Neural cell (in vitro differentiated cells): ENCODE measurements around the gene DNM1L. TPM values are rescaled to one million over a fixed set of nuclear protein-coding genes. Genes with fewer than 3 reads are reported as not detected.
A peak's percentile ranks its signal among the peaks of the same experiment; 100 is the strongest.

Experiments used
- H2AFZ ChIP-seq: fragments of 200-600, 300-800 bp; sonication (generic), shearing (Covaris generic); 2 replicates; pipeline ENCODE4 v1.6.0; 2014; ENCODE audit warnings: low read depth, mild to moderate bottlenecking, antibody characterized with exemption, low read length, moderate library complexity
- H3F3A ChIP-seq: fragments of 200-600 bp; shearing (Covaris generic); 2 replicates; pipeline ENCODE4 v1.6.1; 2016; ENCODE audit warnings: mild to moderate bottlenecking, moderate library complexity, mixed read lengths, antibody characterized with exemption, low read length; ENCODE audit not compliant: insufficient read depth, poor library complexity, severe bottlenecking
- H3K27ac ChIP-seq: fragments of 200-600, 300-800 bp; sonication (generic), shearing (Covaris generic); 2 replicates; pipeline ENCODE4 v1.5.1; 2014; ENCODE audit warnings: mild to moderate bottlenecking, low read length, moderate library complexity
- H3K27me3 ChIP-seq: fragments of 300-800, 200-600 bp; sonication (generic), shearing (Covaris generic); 2 replicates; pipeline ENCODE4 v1.6.0; 2014; ENCODE audit warnings: mild to moderate bottlenecking, low read depth, low read length, moderate library complexity; ENCODE audit not compliant: insufficient read depth
- H3K36me3 ChIP-seq: fragments of 300-800, 200-600 bp; sonication (generic), shearing (Covaris generic); 2 replicates; pipeline ENCODE4 v1.5.1; 2014; ENCODE audit warnings: mild to moderate bottlenecking, antibody characterized with exemption, low read length, moderate library complexity; ENCODE audit not compliant: insufficient read depth
- H3K4me2 ChIP-seq: fragments of 300-800, 200-600 bp; sonication (generic), shearing (Covaris generic); 2 replicates; pipeline ENCODE4 v1.6.0; 2014; ENCODE audit warnings: mild to moderate bottlenecking, low read length
- H3K4me3 ChIP-seq: fragments of 300-800, 200-600 bp; sonication (generic), shearing (Covaris generic); 2 replicates; pipeline ENCODE4 v1.5.1; 2014; ENCODE audit warnings: mild to moderate bottlenecking, low read length, moderate library complexity
- H3K79me2 ChIP-seq: fragments of 200-600 bp; shearing (Covaris generic); replicated peaks from 2 replicates; pipeline ENCODE4 v1.6.0; 2014; ENCODE audit warnings: mild to moderate bottlenecking, low read length, moderate library complexity; ENCODE audit not compliant: insufficient read depth
- H3K9ac ChIP-seq: fragments of 300-800, 200-600 bp; sonication (generic), shearing (Covaris generic); 2 replicates; pipeline ENCODE4 v1.6.1; 2016; ENCODE audit warnings: mild to moderate bottlenecking, low read length, mixed read lengths
- H3K9me2 ChIP-seq: fragments of 200-600 bp; shearing (Covaris generic); 2 replicates; pipeline ENCODE4 v1.6.1; 2016; ENCODE audit warnings: mild to moderate bottlenecking, low read length, mixed read lengths; ENCODE audit not compliant: insufficient read depth
- H3K9me3 ChIP-seq: fragments of 200-600, 300-800 bp; sonication (generic), shearing (Covaris generic); 2 replicates; pipeline ENCODE4 v1.6.1; 2016; ENCODE audit warnings: mild to moderate bottlenecking, mixed run types, low read length, moderate library complexity, mixed read lengths
- H4K20me1 ChIP-seq: fragments of 200-600 bp; shearing (Covaris generic); 2 replicates; pipeline ENCODE4 v1.6.1; 2016; ENCODE audit warnings: mild to moderate bottlenecking, mixed run types; ENCODE audit not compliant: insufficient read depth
- CTCF ChIP-seq: fragments of 450-650 bp; IDR thresholded peaks from 2 replicates; pipeline ENCODE4 v1.5.1; 2014; ENCODE audit warnings: antibody characterized with exemption, mild to moderate bottlenecking, moderate library complexity; ENCODE audit not compliant: poor library complexity, severe bottlenecking
- EP300 ChIP-seq: fragments of 450-650 bp; conservative IDR thresholded peaks from 2 replicates; pipeline ENCODE4 v1.6.1; 2014; ENCODE audit warnings: antibody characterized with exemption, mild to moderate bottlenecking, moderate library complexity; ENCODE audit not compliant: poor library complexity, severe bottlenecking
- EZH2 ChIP-seq: fragments of 200-600, 300-800 bp; shearing (Covaris generic), sonication (generic); IDR thresholded peaks from 2 replicates; pipeline ENCODE4 v1.6.1; 2014; ENCODE audit warnings: antibody characterized with exemption, low read length, borderline replicate concordance, mild to moderate bottlenecking; ENCODE audit not compliant: insufficient read depth, poor library complexity, severe bottlenecking
- MXI1 ChIP-seq: fragments of 450-650 bp; conservative IDR thresholded peaks from 2 replicates; pipeline ENCODE4 v1.6.1; 2014; ENCODE audit warnings: antibody characterized with exemption, mild to moderate bottlenecking; ENCODE audit not compliant: poor library complexity, severe bottlenecking
- POLR2AphosphoS5 ChIP-seq: IDR thresholded peaks from 2 replicates; pipeline ENCODE4 v1.6.1; 2012
- RAD21 ChIP-seq: fragments of 450-650 bp; conservative IDR thresholded peaks from 2 replicates; pipeline ENCODE4 v1.6.1; 2014; ENCODE audit warnings: antibody characterized with exemption, mild to moderate bottlenecking, moderate library complexity
- REST ChIP-seq: IDR thresholded peaks from 2 replicates; pipeline ENCODE4 v1.6.1; 2012; ENCODE audit warnings: borderline replicate concordance
- SMC3 ChIP-seq: fragments of 450-650 bp; conservative IDR thresholded peaks from 2 replicates; pipeline ENCODE4 v1.6.1; 2014; ENCODE audit warnings: antibody characterized with exemption, mild to moderate bottlenecking, moderate library complexity; ENCODE audit not compliant: poor library complexity
- TAF1 ChIP-seq: IDR thresholded peaks from 2 replicates; pipeline ENCODE4 v1.6.1; 2012; ENCODE audit warnings: low read depth
- polyA plus RNA-seq: library from polyadenylated mRNA; depleted of rRNA; stranded (reverse); fragments of >200 nt; gene quantifications from 2 replicates; pipeline ENCODE4 v1.2.3, GENCODE V29; 2014

The DNM1L gene
- polyA plus RNA-seq, 1 donor from 2014 or later = 182 TPM

- Histone ChIP-seq H4K20me1 (no peaks in the 10 kb centered on the region), H2AFZ (peak within 1 kb of the TSS; percentile 94), H3K9me2 (no peaks in the 10 kb centered on the region), H3K4me2 (peak within 1 kb of the TSS; percentile 81), H3K4me3 (peak within 1 kb of the TSS; percentile 88), H3K36me3 (peaks cover 7% of the 10 kb centered on the region), H3K9me3 (no peaks in the 10 kb centered on the region), H3K27me3 (no peaks in the 10 kb centered on the region), H3K79me2 (peaks cover 28% of the 10 kb centered on the region), H3K9ac (peak within 1 kb of the TSS; percentile 94), H3K27ac (peak within 1 kb of the TSS; percentile 89), H3F3A (no peaks in the 10 kb centered on the region)
- peak; percentile 88 for TF ChIP-seq MXI1
- TF ChIP-seq SMC3 = peak; percentile 95
- TF ChIP-seq RAD21 = peak; percentile 98
- peak; percentile 85 for TF ChIP-seq TAF1
- no peak for TF ChIP-seq EZH2
- TF ChIP-seq CTCF = peak; percentile 98
- TF ChIP-seq REST = peak; percentile 83
- TF ChIP-seq EP300 = peak; percentile 41
- TF ChIP-seq POLR2AphosphoS5 = peak; percentile 78
Observed at GRCh38 chr12:32755654-32756475, 76.8 kb downstream of the DNM1L start, which contains the start of gene YARS2. YARS2 (minus strand) TSS chr12:32755897; CDS start chr12:32755874, 23 bp downstream.

GRCh38 chr12:32756476-32757066 is 77.5 kb downstream of the DNM1L start:
- peak overlapping the region; percentile 88 for H3K4me3 ChIP-seq
- peak overlapping the region; percentile 71 for H3K4me2 ChIP-seq
- peak overlapping the region; percentile 89 for H3K27ac ChIP-seq
- H3F3A ChIP-seq = no peaks in the 10 kb centered on the region
- H3K9me2 ChIP-seq = no peaks in the 10 kb centered on the region
- peaks cover 28% of the 10 kb centered on the region for H3K79me2 ChIP-seq
- no peaks in the 10 kb centered on the region for H3K9me3 ChIP-seq
- TF ChIP-seq REST (no peak), MXI1 (no peak), POLR2AphosphoS5 (no peak), TAF1 (no peak), RAD21 (no peak), EP300 (no peak), EZH2 (no peak), SMC3 (no peak), CTCF (no peak)
- no peaks in the 10 kb centered on the region for H4K20me1 ChIP-seq
- H3K27me3 ChIP-seq = no peaks in the 10 kb centered on the region
- peaks cover 5% of the 10 kb centered on the region for H3K36me3 ChIP-seq
- peak overlapping the region; percentile 94 for H3K9ac ChIP-seq
- peak overlapping the region; percentile 94 for H2AFZ ChIP-seq
